Sigmoid colon (tissue), 3 donors: Measurements from ENCODE around the gene EDEM3.

Experiments
- POLR2A ChIP-seq, 2 donors: fragments of 450-650 bp; IDR thresholded peaks; one replicate each; pipeline ENCODE4 v1.6.1; 2016; ENCODE audit warnings: antibody characterized with exemption in 2 of 2, mild to moderate bottlenecking in 2 of 2, moderate library complexity in 2 of 2
- TF ChIP-seq, protein P1 (sequence below), 4 experiments: fragments of 450-650 bp in 3 of 4; fragments of 200-600 bp in 1 of 4; IDR thresholded peaks; one replicate each; pipeline ENCODE4 v1.5.1; 2016 to 2019; ENCODE audit warnings: antibody characterized with exemption in 4 of 4, mild to moderate bottlenecking in 3 of 4, moderate library complexity in 2 of 4

- TF ChIP-seq, protein P1, sequence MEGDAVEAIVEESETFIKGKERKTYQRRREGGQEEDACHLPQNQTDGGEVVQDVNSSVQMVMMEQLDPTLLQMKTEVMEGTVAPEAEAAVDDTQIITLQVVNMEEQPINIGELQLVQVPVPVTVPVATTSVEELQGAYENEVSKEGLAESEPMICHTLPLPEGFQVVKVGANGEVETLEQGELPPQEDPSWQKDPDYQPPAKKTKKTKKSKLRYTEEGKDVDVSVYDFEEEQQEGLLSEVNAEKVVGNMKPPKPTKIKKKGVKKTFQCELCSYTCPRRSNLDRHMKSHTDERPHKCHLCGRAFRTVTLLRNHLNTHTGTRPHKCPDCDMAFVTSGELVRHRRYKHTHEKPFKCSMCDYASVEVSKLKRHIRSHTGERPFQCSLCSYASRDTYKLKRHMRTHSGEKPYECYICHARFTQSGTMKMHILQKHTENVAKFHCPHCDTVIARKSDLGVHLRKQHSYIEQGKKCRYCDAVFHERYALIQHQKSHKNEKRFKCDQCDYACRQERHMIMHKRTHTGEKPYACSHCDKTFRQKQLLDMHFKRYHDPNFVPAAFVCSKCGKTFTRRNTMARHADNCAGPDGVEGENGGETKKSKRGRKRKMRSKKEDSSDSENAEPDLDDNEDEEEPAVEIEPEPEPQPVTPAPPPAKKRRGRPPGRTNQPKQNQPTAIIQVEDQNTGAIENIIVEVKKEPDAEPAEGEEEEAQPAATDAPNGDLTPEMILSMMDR (IDR thresholded peaks at IDR 0.05), result no peak
- TF ChIP-seq POLR2A (IDR thresholded peaks at IDR 0.05), result no peak
Measured at GRCh38 chr1:184673305-184673704, 81.4 kb downstream of the EDEM3 start.
